HepG2 (cell line): Measurements from ENCODE around the gene CYBC1. TPM values are rescaled to one million over a fixed set of nuclear protein-coding genes. Genes with fewer than 3 reads are reported as not detected.

Experiments used
- ATAC-seq: fragments of 200-7000 bp; cut with Tn5 transposase; 3 replicates; pipeline ENCODE4 v1.9.1; 2020; ENCODE audit warnings: mild to moderate bottlenecking, moderate library complexity
- BruUV-seq: library from RNA; stranded (reverse); fragments of 400-500 nt; replicated peaks from 2 replicates; lab custom pipeline; 2021; lab: Mats Ljungman, UMichigan
- CTCF ChIA-PET: fragments of 300-600 bp; formaldehyde crosslinking; extraction: SDS; loops from one replicate; lab custom pipeline; 2021; ENCODE audit warnings: low total read pairs, inconsistent platforms, low intra/inter-chr PET ratio; lab: Yijun Ruan, JAX
- POLR2A ChIA-PET: fragments of 350-600 bp; sonication (Branson Sonifier 250); formaldehyde crosslinking; loops from one replicate; lab custom pipeline; 2020; ENCODE audit warnings: antibody characterized with exemption, inconsistent platforms; lab: Yijun Ruan, JAX
- DNase-seq: peaks from one replicate; pipeline ENCODE4 v3.0.0-alpha.2; 2015; ENCODE audit warnings: low spot score
- FAIRE-seq: peaks from 3 replicates; lab custom pipeline; 2011; peaks lifted over from hg19 to GRCh38; lab: Jason Lieb, UNC
- H2AFZ ChIP-seq: one replicate; pipeline ENCODE4 v1.6.1; 2011; ENCODE audit warnings: low read length, inconsistent platforms
- H3K27ac ChIP-seq: fragments of 300-600 bp; 3 replicates; pipeline ENCODE4 v1.8.0; 2011; ENCODE audit warnings: mixed run types, mild to moderate bottlenecking, mixed read lengths, low read length, inconsistent platforms; ENCODE audit not compliant: insufficient read depth; ENCODE audit errors: extremely low read length
- H3K27me3 ChIP-seq, 2 experiments: fragments of 200-600 bp in 1 of 2; 2 replicates in 1 of 2; 3 replicates in 1 of 2; pipeline versions ENCODE4 v1.6.0 to v1.8.0; 2011; ENCODE audit warnings: low read length in 2 of 2, mild to moderate bottlenecking in 2 of 2, moderate library complexity in 2 of 2, inconsistent platforms in 1 of 2; ENCODE audit not compliant: insufficient read depth in 2 of 2, control insufficient read depth in 1 of 2
- H3K36me3 ChIP-seq, 2 experiments: fragments of 200-600 bp in 1 of 2; replicated peaks in 1 of 2; 2 replicates in 1 of 2; 3 replicates in 1 of 2; pipeline versions ENCODE4 v1.5.1 to v1.8.0; 2011; ENCODE audit warnings: low read length in 2 of 2, inconsistent platforms in 1 of 2; ENCODE audit not compliant: insufficient read depth in 2 of 2, control insufficient read depth in 1 of 2
- H3K4me1 ChIP-seq: 2 replicates; pipeline ENCODE4 v1.5.1; 2012; ENCODE audit warnings: low read length, inconsistent platforms; ENCODE audit not compliant: insufficient read depth
- H3K4me2 ChIP-seq: 2 replicates; pipeline ENCODE4 v1.6.0; 2011; ENCODE audit warnings: low read depth, low read length, inconsistent platforms
- H3K4me3 ChIP-seq, 3 experiments: fragments of 200-600 bp in 1 of 3; sonication (generic), shearing (Covaris generic) in 1 of 3; replicated peaks in 1 of 3; 2 replicates each; pipeline ENCODE4 v1.5.1; 2011 to 2016; ENCODE audit warnings: low read length in 3 of 3, inconsistent platforms in 2 of 3, low read depth in 2 of 3, mild to moderate bottlenecking in 2 of 3, control low read depth in 1 of 3, mixed read lengths in 1 of 3; ENCODE audit not compliant: insufficient read depth in 1 of 3
- H3K79me2 ChIP-seq: one replicate; pipeline ENCODE4 v1.6.1; 2011; ENCODE audit warnings: low read length, inconsistent platforms; ENCODE audit not compliant: insufficient read depth
- H3K9ac ChIP-seq: 2 replicates; pipeline ENCODE4 v1.6.0; 2011; ENCODE audit warnings: mild to moderate bottlenecking, low read depth, low read length, inconsistent platforms; ENCODE audit not compliant: insufficient read depth
- H3K9me3 ChIP-seq: 2 replicates; pipeline ENCODE4 v1.5.1; 2012; ENCODE audit warnings: mild to moderate bottlenecking, low read length
- H4K20me1 ChIP-seq: 2 replicates; pipeline ENCODE4 v1.6.0; 2011; ENCODE audit warnings: inconsistent platforms, mild to moderate bottlenecking, low read length, moderate library complexity; ENCODE audit not compliant: insufficient read depth
- AGO1 ChIP-seq: fragments of 200-400 bp; formaldehyde crosslinking; IDR thresholded peaks from 2 replicates; pipeline ENCODE4 v1.6.1; 2017; ENCODE audit warnings: mild to moderate bottlenecking, low read depth, low read length, moderate library complexity; ENCODE audit not compliant: poor library complexity, severe bottlenecking
- AKAP8 ChIP-seq: sonication (generic); formaldehyde crosslinking; IDR thresholded peaks from 2 replicates; pipeline ENCODE4 v1.5.1; 2020; ENCODE audit warnings: mild to moderate bottlenecking, missing genetic modification reagents
- CHD4 ChIP-seq: fragments of 200-600 bp; sonication (generic); IDR thresholded peaks from 2 replicates; pipeline ENCODE4 v1.7.0; 2017; ENCODE audit warnings: mild to moderate bottlenecking, low read length, borderline replicate concordance
- MAZ ChIP-seq, 2 experiments: sonication (generic) in 1 of 2; formaldehyde crosslinking in 1 of 2; IDR thresholded peaks; 2 replicates each; pipeline versions ENCODE4 v1.5.0 to v1.6.1; 2012 to 2020; ENCODE audit warnings: low read depth in 2 of 2, mild to moderate bottlenecking in 2 of 2, borderline replicate concordance in 1 of 2, improper control_type of control experiment in 1 of 2, low read length in 1 of 2, missing genetic modification reagents in 1 of 2, moderate library complexity in 1 of 2
- RBFOX2 ChIP-seq: fragments of 200-400 bp; formaldehyde crosslinking; IDR thresholded peaks from 2 replicates; pipeline ENCODE4 v1.6.1; 2017; ENCODE audit warnings: low read depth, mild to moderate bottlenecking, low read length
- ZKSCAN5 ChIP-seq: sonication (generic); formaldehyde crosslinking; IDR thresholded peaks from 2 replicates; pipeline ENCODE4 v1.5.1; 2020; ENCODE audit warnings: mild to moderate bottlenecking, missing genetic modification reagents
- WGBS: methylation state at CpG from one replicate; pipeline ENCODE4 v1.1.6; 2017; ENCODE audit warnings: low lambda C conversion rate; 5-methylcytosine and 5-hydroxymethylcytosine counted together
- in situ Hi-C: cut with HindIII; loops from 2 replicates; pipeline ENCODE4 v1.10.0; 2017; ENCODE audit warnings: low pct_unique_long_range_greater_than_20kb; ENCODE audit not compliant: extremely low pct_ligation_motif_present
- intact Hi-C: fragments of 100-400 bp; cut with micrococcal nuclease; formaldehyde crosslinking; loops from one replicate; pipeline ENCODE4 v1.10.0; 2022; ENCODE audit not compliant: unreplicated experiment
- polyA plus RNA-seq, 8 experiments: library from polyadenylated mRNA; depleted of rRNA in 3 of 8; stranded (reverse) in 7 of 8; unstranded in 1 of 8; fragments of >200 nt; fragmentation: Illumina TruSeq in 4 of 8; extraction: Trizol in 4 of 8; gene quantifications; 2 replicates each; pipeline versions ENCODE4 v1.2.1 to v1.2.3, GENCODE V29; 2011 to 2016; ENCODE audit warnings: low read depth in 4 of 8, missing spikeins in 1 of 8, mixed read lengths in 1 of 8; ENCODE audit not compliant: insufficient read depth in 1 of 8
- total RNA-seq, 5 experiments: library from RNA; depleted of rRNA; stranded (reverse); fragments of >200 nt; fragmentation: Illumina TruSeq; extraction: Trizol; gene quantifications; 2 replicates each; pipeline ENCODE4 v1.2.3, GENCODE V29; 2016; ENCODE audit warnings: low read depth in 1 of 5

Gene CYBC1
- total and polyA plus RNA-seq, 2 of the 13 experiments (the other 11 are each of a cell fraction or from before 2014, with no cell fraction given) = 43.4 to 44.1 TPM

- Histone ChIP-seq H3K4me2 (no peak overlapping the region), H3K27ac (no peak overlapping the region), H2AFZ (no peak overlapping the region), H3K36me3 (peaks cover 8 to 15% of the 10 kb centered on the region in 2 experiments), H3K4me1 (no peaks in the 10 kb centered on the region), H3K4me3 (no peak overlapping the region), H3K79me2 (no peaks in the 10 kb centered on the region), H4K20me1 (no peaks in the 10 kb centered on the region), H3K9ac (no peak overlapping the region), H3K9me3 (no peaks in the 10 kb centered on the region), H3K27me3 (no peaks in the 10 kb centered on the region)
- no TSS peak for BruUV-seq
- in situ Hi-C loops = no loop called here
- ChIA-PET POLR2A (no interaction called here), CTCF (no interaction called here)
- FAIRE-seq = no peak
- TF ChIP-seq CHD4 (no peak), RBFOX2 (0 out of 2 replicates have a peak, but pooled peaks have one; percentile 35), AGO1 (peak; percentile 43)
- 96% methylated on average over 8 of the region's 29 CpGs for WGBS
- DNase-seq = no peak
- intact Hi-C loops = no loop called here
- ATAC-seq = no peak
Observed at GRCh38 chr17:82439194-82439828, 11.2 kb downstream of the CYBC1 start.

DNA sequence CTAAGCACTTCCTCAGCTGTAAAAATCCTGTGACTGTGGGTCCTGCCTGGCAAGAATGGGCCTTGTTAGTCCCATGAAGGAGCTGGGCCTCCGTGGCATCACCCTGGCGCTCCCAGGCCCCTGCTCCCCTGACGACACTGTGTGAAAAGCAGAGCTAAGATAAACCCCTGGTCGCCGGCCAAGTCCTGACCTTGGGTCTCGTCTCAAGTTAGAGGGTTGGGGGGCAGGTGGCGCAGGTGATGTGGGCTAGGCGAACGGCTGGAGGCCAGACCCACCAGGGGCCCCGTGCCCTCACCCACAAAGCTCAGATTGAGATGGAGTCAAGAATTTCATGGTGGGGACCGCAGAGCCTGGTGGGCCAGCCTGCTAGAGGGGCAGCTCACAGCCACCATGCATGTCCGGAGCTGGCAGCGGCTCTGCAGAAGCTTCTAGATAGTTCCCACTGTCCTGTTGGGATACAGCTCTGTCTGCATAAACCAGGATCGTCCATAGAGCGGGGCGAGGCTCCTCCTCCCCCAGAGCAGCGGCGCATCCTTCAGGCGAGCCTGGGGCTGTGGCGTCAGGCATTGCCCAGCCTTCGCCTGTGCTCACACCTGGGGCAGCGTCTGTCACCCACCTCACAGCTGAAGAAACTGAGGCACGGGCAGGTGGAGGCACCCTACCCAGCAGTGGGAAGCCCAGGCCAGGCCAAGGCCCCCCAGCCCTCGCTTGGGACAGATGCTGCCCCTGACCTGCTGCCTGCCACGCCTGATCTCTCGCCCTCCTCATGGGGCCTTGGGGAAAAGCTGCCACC is 12.0 kb downstream of the CYBC1 start:
- Histone ChIP-seq H3K9ac (no peak overlapping the region), H3K36me3 (peaks cover 12 to 18% of the 10 kb centered on the region in 2 experiments), H3K4me1 (no peaks in the 10 kb centered on the region)
- DNase-seq = no peak
- CTCF ChIA-PET = no interaction called here
- no peak for FAIRE-seq
- 98% methylated on average over 14 of the region's 26 CpGs for WGBS
- peak; percentile 76; the same call in 1 of the 2 replicates for TF ChIP-seq AKAP8 (CRISPR knock-in tag)
- TF ChIP-seq MAZ (IDR thresholded peaks at IDR 0.05; ENCODE audit: borderline replicate concordance, low read depth, low read length) = no peak
- TF ChIP-seq MAZ (CRISPR knock-in tag; IDR thresholded peaks at IDR 0.05; ENCODE audit: low read depth) = peak; percentile 21; the same call in 1 of the 2 replicates
- no peak for TF ChIP-seq ZKSCAN5 (CRISPR knock-in tag)
- TF ChIP-seq, all 625 proteins: peak for 2
- ATAC-seq = no peak
- POLR2A ChIA-PET = interaction anchor here (0.6 kb wide), 1 partner anchor 83 kb away, joined by 4 read pairs; no protein-coding TSS in a partner anchor
- Histone ChIP-seq H3K27me3 (no peaks in the 10 kb centered on the region), H3K79me2 (no peaks in the 10 kb centered on the region), H3K27ac (no peak overlapping the region), H2AFZ (no peak overlapping the region), H4K20me1 (no peaks in the 10 kb centered on the region), H3K4me3 (no peak overlapping the region), H3K9me3 (no peaks in the 10 kb centered on the region), H3K4me2 (no peak overlapping the region)
- intact Hi-C loops = no loop called here
- in situ Hi-C loops = no loop called here
- BruUV-seq = TSS peak; percentile 37
